HepG2 (cell line): ENCODE measurements around the gene COPS7A. TPM values are rescaled to one million over a fixed set of nuclear protein-coding genes. Genes with fewer than 3 reads are reported as not detected.

Source experiments
- BCL6 ChIP-seq: IDR thresholded peaks from 2 replicates; pipeline ENCODE4 v1.6.1; 2016; ENCODE audit warnings: missing genetic modification reagents, missing compliant biosample characterization
- BHLHE40 ChIP-seq: IDR thresholded peaks from 2 replicates; pipeline ENCODE4 v1.6.1; 2011; ENCODE audit warnings: low read length, improper control_type of control experiment
- GATA4 ChIP-seq: sonication (generic); IDR thresholded peaks from 2 replicates; pipeline ENCODE4 v1.6.1; 2016; ENCODE audit warnings: antibody characterized with exemption, low read depth, borderline replicate concordance
- HDAC1 ChIP-seq: sonication (generic); formaldehyde crosslinking; IDR thresholded peaks from 2 replicates; pipeline ENCODE4 v1.5.1; 2020; ENCODE audit warnings: mild to moderate bottlenecking, missing genetic modification reagents
- MAZ ChIP-seq, 2 experiments: sonication (generic) in 1 of 2; formaldehyde crosslinking in 1 of 2; IDR thresholded peaks; 2 replicates each; pipeline versions ENCODE4 v1.5.0 to v1.6.1; 2012 to 2020; ENCODE audit warnings: low read depth in 2 of 2, mild to moderate bottlenecking in 2 of 2, borderline replicate concordance in 1 of 2, improper control_type of control experiment in 1 of 2, low read length in 1 of 2, missing genetic modification reagents in 1 of 2, moderate library complexity in 1 of 2
- POLR2A ChIP-seq, 2 experiments: IDR thresholded peaks; 2 replicates each; pipeline ENCODE4 v1.6.1; 2011; ENCODE audit warnings: low read depth in 2 of 2, low read length in 2 of 2, mild to moderate bottlenecking in 1 of 2, moderate library complexity in 1 of 2; ENCODE audit not compliant: insufficient read depth in 1 of 2
- SIN3A ChIP-seq: IDR thresholded peaks from 2 replicates; pipeline ENCODE4 v1.6.1; 2011; ENCODE audit warnings: low read depth, mild to moderate bottlenecking, control low read depth, low read length, borderline replicate concordance
- SP4 ChIP-seq: sonication (generic); formaldehyde crosslinking; IDR thresholded peaks from 2 replicates; pipeline ENCODE4 v1.8.1; 2023; ENCODE audit warnings: mild to moderate bottlenecking, missing genetic modification reagents
- SRF ChIP-seq: IDR thresholded peaks from 2 replicates; pipeline ENCODE4 v1.6.1; 2011; ENCODE audit warnings: mild to moderate bottlenecking, low read depth, low read length, moderate library complexity
- ZNF235 ChIP-seq: sonication (generic); formaldehyde crosslinking; IDR thresholded peaks from 2 replicates; pipeline ENCODE4 v1.8.1; 2023; ENCODE audit warnings: mild to moderate bottlenecking, missing genetic modification reagents, borderline replicate concordance
- ZNF260 ChIP-seq: sonication (generic); formaldehyde crosslinking; IDR thresholded peaks from 2 replicates; pipeline ENCODE4 v1.4.0; 2020; ENCODE audit warnings: missing genetic modification reagents, low read depth, mild to moderate bottlenecking, borderline replicate concordance
- ZNF331 ChIP-seq: sonication (generic); formaldehyde crosslinking; IDR thresholded peaks from 2 replicates; pipeline ENCODE4 v1.4.0; 2020; ENCODE audit warnings: missing genetic modification reagents
- ZNF563 ChIP-seq: sonication (generic); formaldehyde crosslinking; IDR thresholded peaks from 2 replicates; pipeline ENCODE4 v1.8.0; 2022; ENCODE audit warnings: mild to moderate bottlenecking, moderate library complexity, missing genetic modification reagents
- ZNF619 ChIP-seq: sonication (generic); formaldehyde crosslinking; IDR thresholded peaks from 2 replicates; pipeline ENCODE4 v1.4.0; 2020; ENCODE audit warnings: mild to moderate bottlenecking, missing genetic modification reagents
- polyA plus RNA-seq, 8 experiments: library from polyadenylated mRNA; depleted of rRNA in 3 of 8; stranded (reverse) in 7 of 8; unstranded in 1 of 8; fragments of >200 nt; fragmentation: Illumina TruSeq in 4 of 8; extraction: Trizol in 4 of 8; gene quantifications; 2 replicates each; pipeline versions ENCODE4 v1.2.1 to v1.2.3, GENCODE V29; 2011 to 2016; ENCODE audit warnings: low read depth in 4 of 8, missing spikeins in 1 of 8, mixed read lengths in 1 of 8; ENCODE audit not compliant: insufficient read depth in 1 of 8
- total RNA-seq, 5 experiments: library from RNA; depleted of rRNA; stranded (reverse); fragments of >200 nt; fragmentation: Illumina TruSeq; extraction: Trizol; gene quantifications; 2 replicates each; pipeline ENCODE4 v1.2.3, GENCODE V29; 2016; ENCODE audit warnings: low read depth in 1 of 5
- TF ChIP-seq, protein P1 (sequence below): sonication (generic); formaldehyde crosslinking; IDR thresholded peaks from 2 replicates; pipeline ENCODE4 v1.8.1; 2023; ENCODE audit warnings: mild to moderate bottlenecking, moderate library complexity, missing genetic modification reagents
- TF ChIP-seq, protein P2 (sequence below): sonication (generic); formaldehyde crosslinking; IDR thresholded peaks from 2 replicates; pipeline ENCODE4 v1.4.0; 2020; ENCODE audit warnings: missing genetic modification reagents
- TF ChIP-seq, protein P3 (sequence below): sonication (generic); formaldehyde crosslinking; IDR thresholded peaks from 2 replicates; pipeline ENCODE4 v1.5.0; 2020; ENCODE audit warnings: missing genetic modification reagents
- TF ChIP-seq, protein P4 (sequence below): sonication (generic); formaldehyde crosslinking; IDR thresholded peaks from 2 replicates; pipeline ENCODE4 v1.8.0; 2022; ENCODE audit warnings: missing genetic modification reagents, mild to moderate bottlenecking, borderline replicate concordance
- TF ChIP-seq, protein P5 (sequence below): IDR thresholded peaks from 2 replicates; pipeline ENCODE4 v1.6.1; 2016; ENCODE audit warnings: missing genetic modification reagents, missing compliant biosample characterization

The COPS7A gene
- total and polyA plus RNA-seq, 2 of the 13 experiments (the other 11 are each of a cell fraction or from before 2014, with no cell fraction given) = 40.0 to 73.6 TPM

DNA sequence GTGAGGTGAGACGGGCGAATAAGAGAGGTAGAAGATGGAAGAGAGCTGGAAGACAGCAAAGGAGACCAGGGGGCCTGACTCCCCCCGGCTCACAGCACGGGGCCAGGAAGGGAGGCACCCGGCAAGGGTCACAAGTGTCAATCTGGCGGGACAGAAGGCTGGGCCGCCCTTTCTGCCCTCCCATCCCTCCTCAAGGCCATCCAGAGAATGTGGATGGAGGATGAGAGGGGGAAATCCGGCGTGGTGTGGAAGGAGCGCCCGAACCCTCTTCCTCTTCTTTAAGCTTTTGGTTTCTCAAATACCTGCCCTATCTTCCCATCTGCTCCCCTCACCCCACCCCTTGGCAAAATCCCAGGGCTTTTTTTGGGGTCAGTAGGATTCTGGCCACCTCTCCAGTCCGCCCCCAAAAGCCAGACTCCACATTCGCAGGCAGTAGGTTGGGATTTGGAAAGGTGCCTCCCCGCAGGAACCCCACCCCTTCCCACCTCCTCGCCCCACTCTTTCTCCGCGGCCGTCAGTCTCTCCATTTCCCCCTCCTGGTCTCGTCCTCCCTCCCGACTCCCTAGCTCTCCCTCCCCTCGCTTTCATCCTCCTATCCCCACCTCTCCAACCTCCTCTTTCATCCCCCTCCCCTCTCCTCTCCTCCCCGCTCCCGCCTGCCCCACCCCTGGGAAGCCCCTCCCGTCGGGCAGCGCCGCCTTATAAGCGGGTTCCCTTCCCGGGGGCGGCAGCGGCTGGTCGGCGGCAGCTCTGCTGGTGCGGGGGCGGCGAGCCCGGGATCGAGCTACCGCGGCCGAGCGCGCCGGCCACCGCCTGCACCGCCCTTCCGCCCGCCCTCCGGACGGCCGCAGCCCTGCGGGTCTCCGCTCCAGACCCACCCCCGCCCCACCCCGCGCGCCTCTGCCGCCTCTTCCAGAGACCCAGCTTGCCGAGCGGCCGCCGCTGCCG is 42.1 kb downstream of the COPS7A start, which contains the start of gene PTMS (continued):
- TF ChIP-seq BHLHE40 (no peak), POLR2A (IDR thresholded peaks at IDR 0.05; ENCODE audit: insufficient read depth in 1 of 2, low read depth in 2 of 2, low read length in 2 of 2) (peak in 1 of 2 experiments; percentile 47; a peak in 1 of 4 replicates), BCL6 (CRISPR knock-in tag) (peak; percentile 41; the same call in 1 of the 2 replicates), ZNF563 (CRISPR knock-in tag) (0 out of 2 replicates have a peak, but pooled peaks have one; percentile 48), SIN3A (0 out of 2 replicates have a peak, but pooled peaks have one; percentile 22), SRF (no peak), SP4 (CRISPR knock-in tag) (peak; percentile 59; the same call in 1 of the 2 replicates), MAZ (IDR thresholded peaks at IDR 0.05; ENCODE audit: borderline replicate concordance, low read depth, low read length) (peak; percentile 20; the same call in 1 of the 2 replicates), MAZ (CRISPR knock-in tag; IDR thresholded peaks at IDR 0.05; ENCODE audit: low read depth) (0 out of 2 replicates have a peak, but pooled peaks have one; percentile 57), GATA4 (peak; percentile 39; the same call in 1 of the 2 replicates), HDAC1 (CRISPR knock-in tag) (0 out of 2 replicates have a peak, but pooled peaks have one; percentile 22), ZNF235 (no peak), ZNF260 (CRISPR knock-in tag) (no peak), ZNF619 (CRISPR knock-in tag) (0 out of 2 replicates have a peak, but pooled peaks have one; percentile 25), ZNF331 (CRISPR knock-in tag) (0 out of 2 replicates have a peak, but pooled peaks have one; percentile 33)
- TF ChIP-seq, protein P1, sequence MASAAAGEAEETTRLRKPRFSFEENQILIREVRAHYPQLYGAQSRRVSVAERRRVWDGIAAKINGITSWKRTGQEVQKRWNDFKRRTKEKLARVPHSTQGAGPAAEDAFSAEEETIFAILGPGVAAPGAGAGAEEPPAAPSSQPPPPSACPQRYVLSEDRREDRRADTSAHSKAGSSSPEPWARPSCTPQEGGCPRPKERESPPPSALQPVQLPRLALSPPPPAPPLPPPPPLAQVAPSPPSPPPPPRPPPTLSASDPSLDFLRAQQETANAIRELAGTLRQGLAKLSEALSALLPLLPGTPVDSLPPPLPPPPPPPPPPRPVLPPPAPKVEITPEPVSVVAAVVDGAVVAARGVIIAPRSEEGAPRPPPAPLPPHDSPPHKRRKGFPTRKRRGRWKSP (CRISPR knock-in tag) = no peak
- TF ChIP-seq, protein P2, sequence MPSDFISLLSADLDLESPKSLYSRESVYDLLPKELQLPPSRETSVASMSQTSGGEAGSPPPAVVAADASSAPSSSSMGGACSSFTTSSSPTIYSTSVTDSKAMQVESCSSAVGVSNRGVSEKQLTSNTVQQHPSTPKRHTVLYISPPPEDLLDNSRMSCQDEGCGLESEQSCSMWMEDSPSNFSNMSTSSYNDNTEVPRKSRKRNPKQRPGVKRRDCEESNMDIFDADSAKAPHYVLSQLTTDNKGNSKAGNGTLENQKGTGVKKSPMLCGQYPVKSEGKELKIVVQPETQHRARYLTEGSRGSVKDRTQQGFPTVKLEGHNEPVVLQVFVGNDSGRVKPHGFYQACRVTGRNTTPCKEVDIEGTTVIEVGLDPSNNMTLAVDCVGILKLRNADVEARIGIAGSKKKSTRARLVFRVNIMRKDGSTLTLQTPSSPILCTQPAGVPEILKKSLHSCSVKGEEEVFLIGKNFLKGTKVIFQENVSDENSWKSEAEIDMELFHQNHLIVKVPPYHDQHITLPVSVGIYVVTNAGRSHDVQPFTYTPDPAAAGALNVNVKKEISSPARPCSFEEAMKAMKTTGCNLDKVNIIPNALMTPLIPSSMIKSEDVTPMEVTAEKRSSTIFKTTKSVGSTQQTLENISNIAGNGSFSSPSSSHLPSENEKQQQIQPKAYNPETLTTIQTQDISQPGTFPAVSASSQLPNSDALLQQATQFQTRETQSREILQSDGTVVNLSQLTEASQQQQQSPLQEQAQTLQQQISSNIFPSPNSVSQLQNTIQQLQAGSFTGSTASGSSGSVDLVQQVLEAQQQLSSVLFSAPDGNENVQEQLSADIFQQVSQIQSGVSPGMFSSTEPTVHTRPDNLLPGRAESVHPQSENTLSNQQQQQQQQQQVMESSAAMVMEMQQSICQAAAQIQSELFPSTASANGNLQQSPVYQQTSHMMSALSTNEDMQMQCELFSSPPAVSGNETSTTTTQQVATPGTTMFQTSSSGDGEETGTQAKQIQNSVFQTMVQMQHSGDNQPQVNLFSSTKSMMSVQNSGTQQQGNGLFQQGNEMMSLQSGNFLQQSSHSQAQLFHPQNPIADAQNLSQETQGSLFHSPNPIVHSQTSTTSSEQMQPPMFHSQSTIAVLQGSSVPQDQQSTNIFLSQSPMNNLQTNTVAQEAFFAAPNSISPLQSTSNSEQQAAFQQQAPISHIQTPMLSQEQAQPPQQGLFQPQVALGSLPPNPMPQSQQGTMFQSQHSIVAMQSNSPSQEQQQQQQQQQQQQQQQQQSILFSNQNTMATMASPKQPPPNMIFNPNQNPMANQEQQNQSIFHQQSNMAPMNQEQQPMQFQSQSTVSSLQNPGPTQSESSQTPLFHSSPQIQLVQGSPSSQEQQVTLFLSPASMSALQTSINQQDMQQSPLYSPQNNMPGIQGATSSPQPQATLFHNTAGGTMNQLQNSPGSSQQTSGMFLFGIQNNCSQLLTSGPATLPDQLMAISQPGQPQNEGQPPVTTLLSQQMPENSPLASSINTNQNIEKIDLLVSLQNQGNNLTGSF (CRISPR knock-in tag) = no peak
- TF ChIP-seq, protein P3, sequence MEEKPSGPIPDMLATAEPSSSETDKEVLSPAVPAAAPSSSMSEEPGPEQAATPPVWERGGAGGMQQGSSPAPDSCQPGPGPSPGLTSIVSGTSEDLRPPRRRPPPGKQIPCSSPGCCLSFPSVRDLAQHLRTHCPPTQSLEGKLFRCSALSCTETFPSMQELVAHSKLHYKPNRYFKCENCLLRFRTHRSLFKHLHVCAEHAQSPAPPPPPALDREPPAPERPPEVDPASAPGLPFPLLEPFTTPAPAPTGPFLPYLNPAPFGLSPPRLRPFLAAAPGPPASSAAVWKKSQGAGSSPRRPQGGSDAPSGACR = peak; percentile 70; the same call in 1 of the 2 replicates
- TF ChIP-seq, protein P4, sequence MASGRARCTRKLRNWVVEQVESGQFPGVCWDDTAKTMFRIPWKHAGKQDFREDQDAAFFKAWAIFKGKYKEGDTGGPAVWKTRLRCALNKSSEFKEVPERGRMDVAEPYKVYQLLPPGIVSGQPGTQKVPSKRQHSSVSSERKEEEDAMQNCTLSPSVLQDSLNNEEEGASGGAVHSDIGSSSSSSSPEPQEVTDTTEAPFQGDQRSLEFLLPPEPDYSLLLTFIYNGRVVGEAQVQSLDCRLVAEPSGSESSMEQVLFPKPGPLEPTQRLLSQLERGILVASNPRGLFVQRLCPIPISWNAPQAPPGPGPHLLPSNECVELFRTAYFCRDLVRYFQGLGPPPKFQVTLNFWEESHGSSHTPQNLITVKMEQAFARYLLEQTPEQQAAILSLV = peak; percentile 28; the same call in 1 of the 2 replicates
- TF ChIP-seq, protein P5, sequence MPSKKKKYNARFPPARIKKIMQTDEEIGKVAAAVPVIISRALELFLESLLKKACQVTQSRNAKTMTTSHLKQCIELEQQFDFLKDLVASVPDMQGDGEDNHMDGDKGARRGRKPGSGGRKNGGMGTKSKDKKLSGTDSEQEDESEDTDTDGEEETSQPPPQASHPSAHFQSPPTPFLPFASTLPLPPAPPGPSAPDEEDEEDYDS (CRISPR knock-in tag) = peak; percentile 97
